HG03575 (cell line): ENCODE results near the gene TPD52L2.
"Not testable (repeated sequence)": the region's sequence is repeated elsewhere in the genome, so short reads cannot be mapped to it uniquely, and the experiment has no call there.

ENCODE experiments used
- ATAC-seq: cut with Tn5 transposase; IDR thresholded peaks from one replicate; pipeline ENCODE4 v1.9.1; 2021; ENCODE audit not compliant: unreplicated experiment, insufficient number of reproducible peaks, low FRiP score; ENCODE audit errors: extremely low read depth

TPD52L2 gene

DNA sequence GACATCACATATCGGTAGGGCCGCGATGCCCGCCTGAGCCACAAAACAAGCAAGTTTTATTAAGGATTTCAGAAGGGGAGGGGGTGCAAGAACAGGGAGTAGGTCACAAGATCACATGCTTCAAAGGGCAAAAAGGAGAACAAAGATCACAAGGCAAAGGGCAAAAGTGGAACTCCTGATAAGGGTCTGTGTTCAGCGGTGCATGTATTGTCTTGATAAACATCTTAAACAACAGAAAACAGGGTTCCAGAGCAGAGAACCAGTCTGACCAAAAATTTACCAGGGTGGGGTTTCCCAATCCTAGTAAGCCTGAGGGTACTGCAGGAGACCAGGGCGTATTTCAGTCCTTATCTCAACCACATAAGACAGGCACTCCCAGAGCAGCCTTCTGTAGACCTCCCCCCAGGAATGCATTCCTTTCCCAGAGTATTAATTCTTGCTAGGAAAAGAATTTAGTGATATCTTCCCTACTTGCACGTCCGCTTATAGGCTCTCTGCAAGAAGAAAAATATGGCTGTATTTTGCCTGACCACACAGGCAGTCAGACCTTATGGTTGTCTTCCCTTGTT is 51.4 kb downstream of the TPD52L2 start:
- not testable (repeated sequence) for ATAC-seq

GRCh38 chr20:63917811-63918210 is 52.7 kb downstream of the TPD52L2 start:
- ATAC-seq: no peak

DNA sequence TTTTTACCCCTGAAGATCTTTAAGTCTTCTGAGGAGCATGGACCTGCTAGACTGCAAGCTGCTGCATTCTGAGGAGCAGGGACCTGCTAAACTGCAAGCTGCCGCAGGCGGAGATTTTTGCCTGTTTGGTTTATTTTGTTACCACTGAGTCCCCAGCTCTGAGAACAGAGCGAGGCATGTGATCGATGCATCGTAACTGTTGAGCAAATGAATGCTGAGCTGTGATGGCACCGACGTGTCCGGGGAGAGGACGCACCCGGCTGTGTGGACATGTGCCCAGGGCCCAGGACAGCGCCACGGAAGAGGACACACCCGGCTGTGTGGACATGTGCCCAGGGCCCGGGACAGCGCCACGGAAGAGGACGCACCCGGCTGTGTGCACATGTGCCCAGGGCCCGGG is 54.1 kb downstream of the TPD52L2 start:
- no peak for ATAC-seq

DNA sequence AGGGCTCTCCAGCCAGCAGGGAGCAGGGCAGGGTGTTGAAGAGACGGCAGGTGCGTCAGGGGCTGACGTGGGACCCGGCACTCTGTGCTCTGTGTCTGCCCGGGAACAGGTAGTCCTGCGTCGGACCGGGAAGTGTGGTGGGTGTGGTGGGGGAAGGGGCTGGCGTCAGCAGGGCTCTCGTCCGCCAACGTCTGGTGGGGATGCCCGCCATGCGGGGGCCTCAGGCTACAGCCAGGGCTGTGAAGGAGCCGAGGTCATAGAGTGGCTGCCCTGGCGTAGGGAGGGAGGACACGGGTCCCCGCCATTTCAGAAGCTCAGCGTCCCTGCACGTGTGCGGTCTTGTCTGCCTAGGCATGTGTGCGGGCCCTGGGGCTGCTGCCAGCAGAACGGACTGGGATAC is 55.2 kb downstream of the TPD52L2 start:
- ATAC-seq: no peak

DNA sequence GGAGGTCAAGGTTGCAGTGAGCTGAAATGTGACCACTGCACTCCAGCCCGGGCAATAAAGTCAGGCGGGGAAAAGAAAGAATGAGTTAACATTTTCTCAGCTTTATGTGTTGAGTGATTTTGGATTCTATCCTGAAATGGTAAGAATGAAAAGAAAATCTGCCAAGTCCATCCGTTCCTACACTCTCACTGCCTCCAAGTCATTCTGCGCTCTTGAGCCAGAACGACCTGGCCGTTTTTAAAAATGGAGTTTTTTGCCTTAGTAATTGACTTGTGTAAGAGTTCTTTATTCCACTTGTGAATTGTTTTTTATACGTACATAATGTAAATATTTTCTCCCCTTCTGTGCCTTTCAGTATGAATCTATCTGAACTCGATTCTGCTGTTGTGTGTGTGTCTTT is 58.6 kb downstream of the TPD52L2 start:
- ATAC-seq: no peak

- no peak for ATAC-seq
These were observed 59.2 kb downstream of the TPD52L2 start for GRCh38 chr20:63924241-63924640.

- no peak for ATAC-seq
These were observed 61.2 kb downstream of the TPD52L2 start for GRCh38 chr20:63926298-63926697.

- no peak for ATAC-seq
These were observed 64.0 kb downstream of the TPD52L2 start for GRCh38 chr20:63929071-63929470.

- not testable (repeated sequence) for ATAC-seq
These were observed 64.4 kb downstream of the TPD52L2 start for GRCh38 chr20:63929473-63929883.

- no peak for ATAC-seq
These were observed 66.0 kb downstream of the TPD52L2 start for GRCh38 chr20:63930971-63931553.

DNA sequence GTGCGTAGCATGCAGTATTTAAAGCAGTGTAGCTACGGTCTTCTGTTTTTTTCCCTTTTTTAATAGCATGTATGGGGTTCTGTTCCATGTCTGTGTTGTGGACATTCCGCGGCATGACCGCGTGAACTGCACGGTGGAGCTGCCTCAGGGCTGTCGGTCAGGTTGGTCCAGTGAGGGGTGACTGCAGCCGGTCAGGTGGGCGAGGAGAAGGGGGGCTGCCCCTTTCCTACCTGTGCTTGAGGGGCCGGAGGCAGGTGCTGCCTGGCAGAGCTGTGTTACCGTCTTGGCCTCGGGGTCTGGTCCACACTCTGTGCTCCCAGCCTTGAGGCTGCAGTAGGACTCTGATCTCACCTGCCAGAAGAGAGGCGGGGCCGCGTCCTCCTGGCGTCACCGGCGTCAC is 66.7 kb downstream of the TPD52L2 start:
- ATAC-seq: no peak

GRCh38 chr20:63932606-63933160 is 67.6 kb downstream of the TPD52L2 start:
- no peak for ATAC-seq

DNA sequence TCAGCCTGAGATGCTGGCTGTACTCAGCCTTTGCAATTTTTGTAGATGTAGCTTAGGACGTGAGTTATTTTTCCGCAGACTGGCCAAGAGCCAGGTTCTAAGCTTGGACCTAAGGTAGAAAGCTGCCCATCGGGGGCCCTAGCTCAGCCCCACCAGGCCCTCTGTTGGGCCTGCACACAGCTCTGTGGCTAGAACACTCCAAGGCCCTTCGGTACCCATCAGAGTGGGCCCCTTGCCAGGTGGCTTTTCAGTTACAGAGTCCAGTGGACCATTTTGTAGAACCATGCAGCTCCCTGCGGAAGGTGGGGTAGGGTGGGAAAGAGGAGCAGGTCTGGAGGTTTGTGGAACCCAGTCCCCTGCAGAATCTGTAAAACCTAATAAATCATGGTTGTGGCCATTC is 68.6 kb downstream of the TPD52L2 start:
- no peak for ATAC-seq

- ATAC-seq: no peak
These were observed 69.4 kb downstream of the TPD52L2 start for GRCh38 chr20:63934271-63935068.

- ATAC-seq: no peak
These were observed 70.4 kb downstream of the TPD52L2 start for GRCh38 chr20:63935447-63935846.

GRCh38 chr20:63937596-63937995 is 72.5 kb downstream of the TPD52L2 start:
- no peak for ATAC-seq

GRCh38 chr20:63939061-63939935 is 74.2 kb downstream of the TPD52L2 start:
- no peak for ATAC-seq

- no peak for ATAC-seq
These were observed 75.0 kb downstream of the TPD52L2 start for GRCh38 chr20:63940071-63940471.
